ENCODE data around the gene PDCD4.
"Not testable (repeated sequence)": the region's sequence is repeated elsewhere in the genome, so short reads cannot be mapped to it uniquely, and the experiment has no call there.

The PDCD4 gene

GRCh38 chr10:110860576-110861241, 11.0 kb upstream of the PDCD4 start:
- Mint-ChIP-seq H3K9me3 (no peaks in the 10 kb centered on the region), H3K27me3 (no peaks in the 10 kb centered on the region), H3K36me3 (ENCODE audit: low read depth) (no peaks in the 10 kb centered on the region), H3K27ac (peak overlapping the region; percentile 95), H3K4me3 (no peak overlapping the region), H3K4me1 (ENCODE audit: low read depth) (peaks cover 75% of the 10 kb centered on the region)
- intact Hi-C loops (cut with micrococcal nuclease) = no loop called here

- peaks cover 83% of the 10 kb centered on the region for H3K4me1 Mint-ChIP-seq (ENCODE audit: low read depth)
- H3K9me3 Mint-ChIP-seq = no peaks in the 10 kb centered on the region
- no peaks in the 10 kb centered on the region for H3K27me3 Mint-ChIP-seq
- H3K27ac Mint-ChIP-seq = peak overlapping the region; percentile 99
- H3K36me3 Mint-ChIP-seq (ENCODE audit: low read depth) = no peaks in the 10 kb centered on the region
- intact Hi-C loops (cut with micrococcal nuclease) = no loop called here
- no peak overlapping the region for H3K4me3 Mint-ChIP-seq
These were observed 10.3 kb upstream of the PDCD4 start for GRCh38 chr10:110861476-110861875.

- intact Hi-C loops (cut with micrococcal nuclease) = no loop called here
- Mint-ChIP-seq H3K4me3 (no peak overlapping the region), H3K27me3 (no peaks in the 10 kb centered on the region)
These were observed 9.6 kb upstream of the PDCD4 start for GRCh38 chr10:110861930-110862649.

GRCh38 chr10:110862961-110863360, 8.8 kb upstream of the PDCD4 start:
- peaks cover 87% of the 10 kb centered on the region for H3K4me1 Mint-ChIP-seq (ENCODE audit: low read depth)
- H3K9me3 Mint-ChIP-seq = no peaks in the 10 kb centered on the region
- H3K36me3 Mint-ChIP-seq (ENCODE audit: low read depth) = no peaks in the 10 kb centered on the region
- peak overlapping the region; percentile 99 for H3K27ac Mint-ChIP-seq
- H3K27me3 Mint-ChIP-seq = no peaks in the 10 kb centered on the region
- intact Hi-C loops (cut with micrococcal nuclease) = no loop called here
- no peak overlapping the region for H3K4me3 Mint-ChIP-seq

More at GRCh38 chr10:110861930-110862649, 9.6 kb upstream of the PDCD4 start:
- peak overlapping the region; percentile 99 for H3K27ac Mint-ChIP-seq
- no peaks in the 10 kb centered on the region for H3K36me3 Mint-ChIP-seq (ENCODE audit: low read depth)
- no peaks in the 10 kb centered on the region for H3K9me3 Mint-ChIP-seq
- H3K4me1 Mint-ChIP-seq (ENCODE audit: low read depth) = peaks cover 87% of the 10 kb centered on the region

GRCh38 chr10:110863361-110863760, 8.4 kb upstream of the PDCD4 start:
- no peaks in the 10 kb centered on the region for H3K36me3 Mint-ChIP-seq (ENCODE audit: low read depth)
- intact Hi-C loops (cut with micrococcal nuclease) = no loop called here

GRCh38 chr10:110863956-110864355, 7.8 kb upstream of the PDCD4 start:
- Mint-ChIP-seq H3K36me3 (ENCODE audit: low read depth) (no peaks in the 10 kb centered on the region), H3K27ac (peak overlapping the region; percentile 99), H3K4me1 (ENCODE audit: low read depth) (peaks cover 79% of the 10 kb centered on the region), H3K9me3 (no peaks in the 10 kb centered on the region), H3K4me3 (no peak overlapping the region), H3K27me3 (no peaks in the 10 kb centered on the region)
- intact Hi-C loops (cut with micrococcal nuclease) = loop anchor here (1.0 to 2.0 kb wide), 2 partner anchors 8 to 55 kb away; partner anchors contain the start of genes BBIP1 and SHOC2

More at GRCh38 chr10:110863361-110863760, 8.4 kb upstream of the PDCD4 start:
- peak overlapping the region; percentile 99 for H3K27ac Mint-ChIP-seq
- H3K4me1 Mint-ChIP-seq (ENCODE audit: low read depth) = peaks cover 83% of the 10 kb centered on the region
- H3K4me3 Mint-ChIP-seq = no peak overlapping the region
- H3K9me3 Mint-ChIP-seq = no peaks in the 10 kb centered on the region
- H3K27me3 Mint-ChIP-seq = no peaks in the 10 kb centered on the region

GRCh38 chr10:110864662-110865140, 7.0 kb upstream of the PDCD4 start:
- Mint-ChIP-seq H3K9me3 (no peaks in the 10 kb centered on the region), H3K36me3 (ENCODE audit: low read depth) (peaks cover 6% of the 10 kb centered on the region), H3K4me3 (peak overlapping the region; percentile 77), H3K4me1 (ENCODE audit: low read depth) (peaks cover 79% of the 10 kb centered on the region), H3K27me3 (no peaks in the 10 kb centered on the region), H3K27ac (peak overlapping the region; percentile 99)
- intact Hi-C loops (cut with micrococcal nuclease) = loop anchor here (1.0 to 5.0 kb wide), 3 partner anchors 8 to 367 kb away; partner anchors contain the start of genes BBIP1, DUSP5 and SHOC2

GRCh38 chr10:110865186-110865808, 6.4 kb upstream of the PDCD4 start:
- peaks cover 79% of the 10 kb centered on the region for H3K4me1 Mint-ChIP-seq (ENCODE audit: low read depth)
- peaks cover 6% of the 10 kb centered on the region for H3K36me3 Mint-ChIP-seq (ENCODE audit: low read depth)
- no peaks in the 10 kb centered on the region for H3K27me3 Mint-ChIP-seq
- H3K9me3 Mint-ChIP-seq = no peaks in the 10 kb centered on the region
- H3K4me3 Mint-ChIP-seq = peak overlapping the region; percentile 77
- peak overlapping the region; percentile 99 for H3K27ac Mint-ChIP-seq
- intact Hi-C loops (cut with micrococcal nuclease) = loop anchor here (2.0 to 5.0 kb wide), 2 partner anchors 54 to 368 kb away; partner anchors contain the start of genes BBIP1, DUSP5 and SHOC2

- intact Hi-C loops (cut with micrococcal nuclease) = loop anchor here (2.0 to 5.0 kb wide), 2 partner anchors 53 to 369 kb away; partner anchors contain the start of genes BBIP1, DUSP5 and SHOC2
- Mint-ChIP-seq H3K27me3 (no peaks in the 10 kb centered on the region), H3K9me3 (no peaks in the 10 kb centered on the region), H3K27ac (peak overlapping the region; percentile 99), H3K4me3 (no peak overlapping the region), H3K36me3 (ENCODE audit: low read depth) (peaks cover 6% of the 10 kb centered on the region), H3K4me1 (ENCODE audit: low read depth) (peaks cover 79% of the 10 kb centered on the region)
These were observed 5.8 kb upstream of the PDCD4 start for GRCh38 chr10:110865809-110866482.

GRCh38 chr10:110867011-110867806, 4.5 kb upstream of the PDCD4 start:
- peaks cover 17% of the 10 kb centered on the region for H3K36me3 Mint-ChIP-seq (ENCODE audit: low read depth)
- H3K27me3 Mint-ChIP-seq, H3K9me3 Mint-ChIP-seq: not testable (repeated sequence)
- peak overlapping the region; percentile 9 for H3K4me3 Mint-ChIP-seq
- peak overlapping the region; percentile 99 for H3K27ac Mint-ChIP-seq
- intact Hi-C loops (cut with micrococcal nuclease) = loop anchor here (5.0 kb wide), 1 partner anchor 370 kb away; the partner anchor contains the start of gene DUSP5
- peaks cover 79% of the 10 kb centered on the region for H3K4me1 Mint-ChIP-seq (ENCODE audit: low read depth)

GRCh38 chr10:110867807-110868465, 3.8 kb upstream of the PDCD4 start:
- H3K27me3 Mint-ChIP-seq = no peaks in the 10 kb centered on the region
- H3K36me3 Mint-ChIP-seq (ENCODE audit: low read depth) = peaks cover 17% of the 10 kb centered on the region
- intact Hi-C loops (cut with micrococcal nuclease) = loop anchor here (5.0 kb wide), 1 partner anchor 371 kb away; the partner anchor contains the start of gene DUSP5

GRCh38 chr10:110868981-110869380, 2.7 kb upstream of the PDCD4 start:
- H3K4me3 Mint-ChIP-seq = no peak overlapping the region
- no peaks in the 10 kb centered on the region for H3K27me3 Mint-ChIP-seq
- H3K4me1 Mint-ChIP-seq (ENCODE audit: low read depth) = peaks cover 64% of the 10 kb centered on the region
- H3K27ac Mint-ChIP-seq = peak overlapping the region; percentile 99
- intact Hi-C loops (cut with micrococcal nuclease) = loop anchor here (5.0 kb wide), 1 partner anchor 372 kb away; the partner anchor contains the start of gene DUSP5
- H3K9me3 Mint-ChIP-seq = no peaks in the 10 kb centered on the region
- H3K36me3 Mint-ChIP-seq (ENCODE audit: low read depth) = peaks cover 17% of the 10 kb centered on the region

More at GRCh38 chr10:110867807-110868465, 3.8 kb upstream of the PDCD4 start:
- peak overlapping the region; percentile 99 for H3K27ac Mint-ChIP-seq
- peaks cover 74% of the 10 kb centered on the region for H3K4me1 Mint-ChIP-seq (ENCODE audit: low read depth)
- H3K9me3 Mint-ChIP-seq = no peaks in the 10 kb centered on the region
- peak overlapping the region; percentile 9 for H3K4me3 Mint-ChIP-seq

All from dendritic cell treated with granulocyte-macrophage colony-stimulating factor and Interleukin-4, amounts not matched to agents 40 ng/mL and 50 ng/mL, for 4 days (primary cell).